Progenitor cell of endocrine pancreas (in vitro differentiated cells): ENCODE results near the gene HSD11B1. TPM values are rescaled to one million over a fixed set of nuclear protein-coding genes. Genes with fewer than 3 reads are reported as not detected.

Experiments used
- DNase-seq: peaks from one replicate; pipeline ENCODE4 v3.0.0; 2021; ENCODE audit warnings: low spot score; ENCODE audit not compliant: unreplicated experiment
- H3K27ac Mint-ChIP-seq: 2 replicates; pipeline ENCODE4 v1.8.0; 2021; ENCODE audit warnings: mild to moderate bottlenecking, moderate library complexity, mixed read lengths
- H3K27me3 Mint-ChIP-seq: 2 replicates; pipeline ENCODE4 v1.8.0; 2021; ENCODE audit warnings: mixed read lengths
- H3K36me3 Mint-ChIP-seq: 2 replicates; pipeline ENCODE4 v1.8.0; 2022; ENCODE audit warnings: mixed read lengths; ENCODE audit not compliant: insufficient read depth
- H3K4me1 Mint-ChIP-seq: 2 replicates; pipeline ENCODE4 v1.8.0; 2021; ENCODE audit warnings: low read depth, mixed read lengths
- H3K4me3 Mint-ChIP-seq: 2 replicates; pipeline ENCODE4 v1.8.0; 2021; ENCODE audit warnings: low read depth, mild to moderate bottlenecking, moderate library complexity, mixed read lengths
- H3K9me3 Mint-ChIP-seq: 2 replicates; pipeline ENCODE4 v1.8.0; 2021; ENCODE audit warnings: low read depth, mixed read lengths
- total RNA-seq: library from RNA; stranded (reverse); gene quantifications from 2 replicates; pipeline ENCODE4 v1.2.1, GENCODE V29; 2021
- TF ChIP-seq, protein P1 (sequence below): fragments of 200-600 bp; sonication (generic); IDR thresholded peaks from one replicate; pipeline ENCODE4 v1.5.0; 2021; ENCODE audit warnings: antibody characterized with exemption, mild to moderate bottlenecking; ENCODE audit not compliant: unreplicated experiment

HSD11B1 gene
- total RNA-seq, 1 donor from 2014 or later: not detected

DNA sequence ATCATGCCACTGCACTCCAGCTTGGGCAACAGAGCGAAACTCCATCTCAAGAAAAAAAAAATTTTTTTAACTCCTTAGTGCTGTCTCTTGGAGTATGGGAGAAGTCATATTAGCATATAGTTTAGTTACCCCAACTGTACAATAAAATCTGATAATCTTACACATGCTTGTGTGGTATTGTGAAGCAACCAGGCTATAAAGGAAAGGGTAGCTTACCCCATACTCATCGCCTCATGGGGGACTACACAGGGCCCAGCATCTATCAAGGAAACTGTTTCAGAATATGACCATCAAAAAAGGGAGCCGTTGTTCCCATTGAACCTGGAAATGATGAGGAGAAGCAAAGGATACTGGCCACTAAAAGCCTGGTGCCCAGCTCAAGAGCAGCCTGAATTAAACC is 48.2 kb downstream of the HSD11B1 start:
- Mint-ChIP-seq H3K27ac (no peak overlapping the region), H3K27me3 (peaks cover 21% of the 10 kb centered on the region)

DNA sequence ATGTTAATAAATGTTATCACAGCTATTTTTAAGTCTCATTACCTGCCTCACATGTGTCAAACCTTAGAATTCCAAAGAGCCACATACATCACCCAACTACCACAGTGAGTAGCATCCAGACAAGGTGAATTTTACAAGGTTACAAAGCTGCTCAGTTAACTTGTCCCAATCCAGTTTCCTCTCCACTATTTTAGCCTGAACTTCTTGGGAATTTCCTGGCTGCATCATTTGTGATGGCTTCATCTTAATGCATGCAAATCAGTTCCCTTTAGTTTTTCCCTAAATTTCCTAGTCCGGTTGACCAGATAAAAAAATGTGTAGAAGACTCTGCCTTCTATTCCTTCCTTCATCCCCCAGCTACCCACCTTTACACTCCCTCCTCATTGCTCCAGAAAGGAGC is 50.6 kb downstream of the HSD11B1 start:
- Mint-ChIP-seq H3K4me1 (no peaks in the 10 kb centered on the region), H3K27ac (no peak overlapping the region), H3K4me3 (no peak overlapping the region), H3K36me3 (no peaks in the 10 kb centered on the region), H3K9me3 (no peaks in the 10 kb centered on the region), H3K27me3 (peaks cover 19% of the 10 kb centered on the region)
- no peak for DNase-seq
- TF ChIP-seq, protein P1, sequence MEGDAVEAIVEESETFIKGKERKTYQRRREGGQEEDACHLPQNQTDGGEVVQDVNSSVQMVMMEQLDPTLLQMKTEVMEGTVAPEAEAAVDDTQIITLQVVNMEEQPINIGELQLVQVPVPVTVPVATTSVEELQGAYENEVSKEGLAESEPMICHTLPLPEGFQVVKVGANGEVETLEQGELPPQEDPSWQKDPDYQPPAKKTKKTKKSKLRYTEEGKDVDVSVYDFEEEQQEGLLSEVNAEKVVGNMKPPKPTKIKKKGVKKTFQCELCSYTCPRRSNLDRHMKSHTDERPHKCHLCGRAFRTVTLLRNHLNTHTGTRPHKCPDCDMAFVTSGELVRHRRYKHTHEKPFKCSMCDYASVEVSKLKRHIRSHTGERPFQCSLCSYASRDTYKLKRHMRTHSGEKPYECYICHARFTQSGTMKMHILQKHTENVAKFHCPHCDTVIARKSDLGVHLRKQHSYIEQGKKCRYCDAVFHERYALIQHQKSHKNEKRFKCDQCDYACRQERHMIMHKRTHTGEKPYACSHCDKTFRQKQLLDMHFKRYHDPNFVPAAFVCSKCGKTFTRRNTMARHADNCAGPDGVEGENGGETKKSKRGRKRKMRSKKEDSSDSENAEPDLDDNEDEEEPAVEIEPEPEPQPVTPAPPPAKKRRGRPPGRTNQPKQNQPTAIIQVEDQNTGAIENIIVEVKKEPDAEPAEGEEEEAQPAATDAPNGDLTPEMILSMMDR: no peak

More for the DNA sequence above, 48.2 kb downstream of the HSD11B1 start:
- Mint-ChIP-seq H3K36me3 (no peaks in the 10 kb centered on the region), H3K4me1 (peaks cover 1% of the 10 kb centered on the region), H3K9me3 (no peaks in the 10 kb centered on the region), H3K4me3 (no peak overlapping the region)
- DNase-seq: no peak
- TF ChIP-seq, protein P1: no peak

DNA sequence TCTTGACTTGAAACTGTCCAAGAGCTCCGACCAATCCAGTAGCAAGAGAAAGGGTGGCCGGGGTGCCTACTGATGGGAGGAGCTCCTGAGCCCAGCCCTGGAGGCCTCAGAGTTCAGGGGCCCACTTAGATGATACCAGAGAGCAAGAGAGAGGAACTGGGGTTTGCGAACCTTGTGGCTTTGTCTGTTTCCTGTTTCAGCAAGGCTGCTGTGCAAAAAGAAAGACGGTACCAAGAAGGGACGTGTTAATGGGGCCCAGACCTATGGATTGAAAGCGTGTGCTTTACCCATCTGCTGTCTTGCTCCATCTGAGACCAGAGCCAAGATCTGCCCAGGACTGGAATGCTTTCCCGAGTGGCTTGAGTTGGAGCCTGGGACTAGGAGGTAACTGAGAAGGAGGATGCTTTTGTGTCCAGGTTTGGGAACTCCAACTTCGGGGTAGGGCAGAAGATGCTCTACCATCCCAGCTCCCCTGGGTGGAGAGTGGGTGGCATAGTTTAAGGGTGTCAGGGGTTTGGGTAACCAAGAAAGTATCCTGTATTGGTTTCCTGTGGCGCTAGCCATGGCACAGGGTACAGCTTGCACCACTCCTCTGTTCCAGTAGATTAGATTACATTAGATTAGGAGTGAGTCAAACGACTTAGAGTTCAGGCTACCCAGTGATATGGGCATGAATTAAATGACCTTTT is 51.4 kb downstream of the HSD11B1 start, which contains the start of gene TRAF3IP3:
TRAF3IP3 (plus strand) TSS at position 128 of the 689 bp plus-strand sequence. CDS start 3,987 bp downstream, outside the sequence.
- H3K9me3 Mint-ChIP-seq: no peaks in the 10 kb centered on the region
- H3K27me3 Mint-ChIP-seq: peaks cover 19% of the 10 kb centered on the region
- H3K4me1 Mint-ChIP-seq: no peaks in the 10 kb centered on the region
- TF ChIP-seq, protein P1: no peak
- DNase-seq: no peak
- H3K4me3 Mint-ChIP-seq: no peak within 1 kb of the TSS
- no peak within 1 kb of the TSS for H3K27ac Mint-ChIP-seq
- no peaks in the 10 kb centered on the region for H3K36me3 Mint-ChIP-seq

DNA sequence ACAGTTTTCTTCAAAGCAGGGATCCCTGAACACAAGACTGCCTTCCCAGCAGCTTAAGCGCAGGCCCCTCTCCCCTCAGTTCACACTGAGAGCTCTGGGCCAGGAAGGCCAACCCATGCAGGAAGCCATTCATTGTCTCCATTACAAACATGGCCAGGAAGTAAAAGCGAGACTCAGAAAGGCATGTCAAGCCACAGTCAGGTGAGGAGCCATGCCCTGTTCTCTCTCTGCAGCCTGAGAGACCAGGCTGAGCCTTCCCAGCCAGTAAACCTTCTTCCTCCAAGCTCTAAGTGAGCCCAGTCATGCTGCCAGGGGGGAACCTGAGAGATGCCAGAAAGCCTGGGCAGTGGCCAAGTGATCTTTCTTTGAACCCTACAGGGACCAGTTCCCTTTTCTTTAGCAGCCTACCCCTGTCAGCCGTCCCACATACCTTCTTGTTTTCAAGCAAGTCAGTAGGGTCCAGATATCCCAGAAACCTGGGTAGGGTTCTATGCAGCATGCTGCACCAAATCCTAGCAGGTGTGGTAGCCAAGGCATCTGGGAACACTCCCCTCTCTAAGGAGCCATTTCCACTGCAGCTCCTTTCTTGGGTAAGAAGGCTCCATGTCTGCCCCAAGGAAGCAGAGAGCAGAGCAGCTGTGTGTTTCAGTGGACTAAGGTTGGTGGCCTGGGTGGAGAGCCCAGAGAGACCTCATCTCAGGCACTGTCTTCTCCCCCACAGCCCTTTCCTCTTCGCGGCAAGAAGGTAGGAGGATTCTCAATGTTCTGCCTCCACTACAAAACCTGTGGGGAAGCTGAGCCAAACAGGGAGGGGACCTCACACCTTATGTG is 52.2 kb downstream of the HSD11B1 start:
- no peaks in the 10 kb centered on the region for H3K4me1 Mint-ChIP-seq
- H3K9me3 Mint-ChIP-seq: no peaks in the 10 kb centered on the region
- no peak overlapping the region for H3K27ac Mint-ChIP-seq
- DNase-seq: no peak
- H3K4me3 Mint-ChIP-seq: no peak overlapping the region
- TF ChIP-seq, protein P1: no peak
- no peaks in the 10 kb centered on the region for H3K36me3 Mint-ChIP-seq
- H3K27me3 Mint-ChIP-seq: peaks cover 20% of the 10 kb centered on the region

DNA sequence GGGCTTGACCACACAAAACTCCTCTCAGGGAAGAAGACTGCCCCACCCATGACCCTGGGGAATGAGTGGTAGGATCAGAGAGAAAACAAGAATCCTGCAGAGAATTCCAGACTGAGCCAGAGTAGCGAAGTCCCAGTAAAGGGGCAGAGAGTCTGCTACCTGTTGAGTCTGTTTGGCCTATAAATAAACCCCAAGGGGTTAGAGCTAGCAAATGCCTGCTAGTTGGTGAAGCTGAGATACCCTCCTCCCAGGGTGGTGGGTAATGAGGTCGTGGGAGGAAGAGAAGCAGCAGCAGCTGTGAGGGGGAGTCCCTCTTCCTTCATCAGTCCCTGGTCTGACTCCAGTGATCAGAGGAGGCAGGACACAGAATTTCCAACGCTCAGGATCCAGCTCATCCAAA is 53.8 kb downstream of the HSD11B1 start:
- H3K36me3 Mint-ChIP-seq: no peaks in the 10 kb centered on the region
- H3K27me3 Mint-ChIP-seq: peaks cover 26% of the 10 kb centered on the region
- no peak for DNase-seq
- H3K4me3 Mint-ChIP-seq: no peak overlapping the region
- TF ChIP-seq, protein P1: no peak
- no peak overlapping the region for H3K27ac Mint-ChIP-seq
- no peaks in the 10 kb centered on the region for H3K4me1 Mint-ChIP-seq
- H3K9me3 Mint-ChIP-seq: no peaks in the 10 kb centered on the region
